Esophagus squamous epithelium (tissue), 5 donors: ENCODE data around the gene RBM20. TPM values are rescaled to one million over a fixed set of nuclear protein-coding genes. Genes with fewer than 3 reads are reported as not detected.

Source experiments
- DNase-seq: peaks from one replicate; lab custom pipeline; 2025; lab: John Stamatoyannopoulos, UW
- H3K27ac ChIP-seq, 4 donors: fragments of 200-600 bp; sonication (generic); one replicate each; pipeline ENCODE4 v1.5.1; 2016 to 2019; ENCODE audit warnings: mild to moderate bottlenecking in 1 of 4
- H3K27me3 ChIP-seq, 4 donors: fragments of 200-600 bp; sonication (generic); 1 replicate in 3 of 4; 2 replicates in 1 of 4; pipeline versions ENCODE4 v1.5.1 to v1.6.0; 2017 to 2021; ENCODE audit warnings: antibody characterized with exemption in 1 of 4
- H3K36me3 ChIP-seq, 3 donors: fragments of 200-600 bp; sonication (generic); one replicate each; pipeline ENCODE4 v1.5.1; 2016 to 2019
- H3K4me1 ChIP-seq, 3 donors: fragments of 200-600 bp; sonication (generic); one replicate each; pipeline ENCODE4 v1.5.1; 2017 to 2019
- H3K4me3 ChIP-seq, 4 donors: fragments of 200-600 bp; sonication (generic); 1 replicate in 3 of 4; 2 replicates in 1 of 4; pipeline ENCODE4 v1.5.1; 2016 to 2019; ENCODE audit warnings: mild to moderate bottlenecking in 2 of 4, moderate library complexity in 1 of 4
- H3K9me3 ChIP-seq, 3 donors: fragments of 200-600 bp; sonication (generic); one replicate each; pipeline ENCODE4 v1.5.1; 2016 to 2019
- CTCF ChIP-seq, 6 experiments: fragments of 450-650 bp in 4 of 6; fragments of 200-600 bp in 2 of 6; sonication (generic) in 2 of 6; IDR thresholded peaks; one replicate each; pipeline ENCODE4 v1.5.1; 2016 to 2019; ENCODE audit warnings: antibody characterized with exemption in 6 of 6, mild to moderate bottlenecking in 4 of 6, moderate library complexity in 4 of 6
- POLR2A ChIP-seq, 4 donors: fragments of 450-650 bp; IDR thresholded peaks; one replicate each; pipeline ENCODE4 v1.6.1; 2017; ENCODE audit warnings: antibody characterized with exemption in 4 of 4, mild to moderate bottlenecking in 4 of 4, moderate library complexity in 3 of 4
- WGBS, 2 donors: methylation state at CpG; one replicate each; pipeline ENCODE4 v1.1.5; 2018; 5-methylcytosine and 5-hydroxymethylcytosine counted together
- intact Hi-C: fragments of 100-400 bp; cut with DNase I; formaldehyde crosslinking; loops from one replicate; pipeline ENCODE4 v1.15.0; 2022
- total RNA-seq, 4 donors: library from RNA; depleted of rRNA; stranded (reverse); fragments of >200 nt; gene quantifications; one replicate each; pipeline ENCODE4 v1.1.0, GENCODE V29; 2016
- donor health status: DM: yes; HTN: yes; CAD: no.

The RBM20 gene
- total RNA-seq, 4 donors from 2014 or later: 2.1 to 10.3 (median 3.7) TPM

DNA sequence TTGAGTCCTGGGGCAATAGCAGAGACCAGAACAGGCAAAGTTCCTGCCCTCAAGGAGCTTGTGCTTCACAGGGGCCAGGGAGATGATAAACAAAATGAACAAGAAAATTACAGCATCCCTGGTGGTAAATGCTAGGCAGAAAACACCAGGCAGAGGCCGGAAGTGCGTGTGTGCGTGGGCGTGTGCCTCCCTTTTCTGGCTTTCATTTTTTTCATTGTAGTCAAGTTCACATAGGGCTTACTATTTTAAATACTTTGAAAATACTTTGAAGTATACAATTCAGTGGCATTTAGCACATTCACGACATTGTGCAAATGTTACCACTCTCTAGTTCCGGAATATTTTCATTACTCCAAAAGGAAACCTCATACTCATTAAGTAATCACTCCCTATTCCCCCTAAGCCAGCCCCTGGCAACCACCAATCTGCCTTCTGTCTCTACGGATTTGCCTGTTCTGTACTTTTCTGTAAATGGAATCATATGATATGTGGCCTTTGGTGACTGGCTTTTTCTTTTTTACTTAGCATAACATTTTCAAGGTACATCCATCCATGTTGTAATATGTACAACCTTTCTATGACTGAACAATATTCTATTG is 139.5 kb downstream of the RBM20 start:
- DNase-seq: no peak
- Histone ChIP-seq H3K27me3 (no peaks in the 10 kb centered on the region), H3K36me3 (no peaks in the 10 kb centered on the region), H3K4me1 (peaks cover 5 to 27% (median 12%) of the 10 kb centered on the region in 3 donors), H3K9me3 (no peaks in the 10 kb centered on the region), H3K4me3 (no peak overlapping the region), H3K27ac (peak overlapping the region in 3 of 4 donors; percentile 39 to 58 (median 41))
- intact Hi-C loops: no loop called here
- no peak for TF ChIP-seq CTCF (IDR thresholded peaks at IDR 0.05)
- no peak for TF ChIP-seq POLR2A (IDR thresholded peaks at IDR 0.05)
- 59 to 73% methylated on average over 7 of the region's 7 CpGs for WGBS, 2 donors

DNA sequence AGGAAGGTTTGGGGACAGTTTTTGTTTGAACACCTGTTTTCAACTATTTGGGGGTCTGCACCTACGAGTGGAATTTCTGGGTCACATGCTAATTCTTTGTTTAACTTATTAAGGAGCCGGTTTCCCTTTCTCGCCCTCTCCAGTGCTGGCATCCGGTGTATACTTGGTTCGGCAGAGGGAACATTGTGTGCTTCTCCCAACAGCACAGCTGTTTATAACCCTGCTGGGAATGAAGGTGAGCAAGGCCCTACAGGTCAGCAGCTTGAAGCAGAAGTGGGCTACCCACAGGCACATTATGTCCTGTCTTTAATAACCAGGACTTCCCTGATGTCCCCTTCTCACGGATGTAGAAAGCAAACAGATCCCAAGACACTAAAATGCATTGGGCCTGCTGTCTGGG is 140.1 kb downstream of the RBM20 start:
- no peaks in the 10 kb centered on the region for H3K36me3 ChIP-seq
- H3K27ac ChIP-seq: peak overlapping the region in 3 of 4 donors; percentile 39 to 68 (median 58)
- no peaks in the 10 kb centered on the region for H3K27me3 ChIP-seq
- WGBS, 2 donors: 66 to 77% methylated on average over 3 to 6 of the region's 6 CpGs
- no peaks in the 10 kb centered on the region for H3K9me3 ChIP-seq
- H3K4me1 ChIP-seq: peaks cover 5 to 26% (median 12%) of the 10 kb centered on the region in 3 donors
- no peak for TF ChIP-seq POLR2A (IDR thresholded peaks at IDR 0.05)
- no peak for TF ChIP-seq CTCF (IDR thresholded peaks at IDR 0.05)
- intact Hi-C loops: no loop called here
- no peak overlapping the region for H3K4me3 ChIP-seq
- DNase-seq: no peak

GRCh38 chr10:110786172-110786571 is 142.0 kb downstream of the RBM20 start:
- intact Hi-C loops: no loop called here
- peaks cover 5 to 28% (median 12%) of the 10 kb centered on the region in 3 donors for H3K4me1 ChIP-seq
- peak overlapping the region; percentile 21 to 58 (median 38) for H3K27ac ChIP-seq
- H3K4me3 ChIP-seq: no peak overlapping the region
- H3K27me3 ChIP-seq: no peaks in the 10 kb centered on the region
- TF ChIP-seq POLR2A (IDR thresholded peaks at IDR 0.05) (no peak), CTCF (IDR thresholded peaks at IDR 0.05) (no peak)
- no peaks in the 10 kb centered on the region for H3K36me3 ChIP-seq
- H3K9me3 ChIP-seq: no peaks in the 10 kb centered on the region
- DNase-seq: no peak
- WGBS, 2 donors: 46 to 55% methylated on average over 4 to 6 of the region's 8 CpGs

GRCh38 chr10:110788620-110789385 is 144.7 kb downstream of the RBM20 start:
- TF ChIP-seq POLR2A (IDR thresholded peaks at IDR 0.05): no peak
- no peak for TF ChIP-seq CTCF (IDR thresholded peaks at IDR 0.05)
- H3K36me3 ChIP-seq: no peaks in the 10 kb centered on the region
- H3K4me3 ChIP-seq: no peak overlapping the region
- no peak for DNase-seq
- H3K27ac ChIP-seq: no peak overlapping the region
- no peaks in the 10 kb centered on the region for H3K9me3 ChIP-seq
- WGBS, 2 donors: 85 to 89% methylated on average over 8 of the region's 8 CpGs
- no peaks in the 10 kb centered on the region for H3K27me3 ChIP-seq
- peaks cover 5 to 50% (median 12%) of the 10 kb centered on the region in 3 donors for H3K4me1 ChIP-seq
- intact Hi-C loops: no loop called here
